Skeletal muscle tissue (tissue), 4 donors: ENCODE measurements around the gene C1QTNF6. TPM values are rescaled to one million over a fixed set of nuclear protein-coding genes. Genes with fewer than 3 reads are reported as not detected.
"Not testable (repeated sequence)": the region's sequence is repeated elsewhere in the genome, so short reads cannot be mapped to it uniquely, and the experiment has no call there.

Experiments used
- H3K27ac ChIP-seq: one replicate; pipeline ENCODE4 v1.7.0; 2013; ENCODE audit warnings: mild to moderate bottlenecking, low read depth, low read length, inconsistent platforms
- H3K27me3 ChIP-seq, 3 donors: one replicate each; pipeline ENCODE4 v1.7.0; 2013; ENCODE audit warnings: low read length in 3 of 3; ENCODE audit not compliant: control insufficient read depth in 3 of 3, insufficient read depth in 3 of 3
- H3K36me3 ChIP-seq, 3 donors: one replicate each; pipeline ENCODE4 v1.7.0; 2013; ENCODE audit warnings: low read length in 3 of 3; ENCODE audit not compliant: control insufficient read depth in 3 of 3, insufficient read depth in 3 of 3
- H3K4me1 ChIP-seq, 3 donors: one replicate each; pipeline ENCODE4 v1.7.0; 2013; ENCODE audit warnings: low read length in 3 of 3, mild to moderate bottlenecking in 3 of 3; ENCODE audit not compliant: control insufficient read depth in 3 of 3, insufficient read depth in 3 of 3
- H3K4me3 ChIP-seq, 3 donors: one replicate each; pipeline ENCODE4 v1.7.0; 2013; ENCODE audit warnings: low read length in 3 of 3
- H3K9ac ChIP-seq, 3 donors: one replicate each; pipeline ENCODE4 v1.7.0; 2013; ENCODE audit warnings: low read length in 3 of 3, mild to moderate bottlenecking in 3 of 3, moderate library complexity in 2 of 3, low read depth in 1 of 3
- H3K9me3 ChIP-seq, 3 donors: one replicate each; pipeline ENCODE4 v1.7.0; 2013; ENCODE audit warnings: low read length in 3 of 3; ENCODE audit not compliant: control insufficient read depth in 3 of 3
- total RNA-seq: library from RNA; depleted of rRNA; stranded (reverse); fragments of >200 nt; gene quantifications from one replicate; pipeline ENCODE4 v1.2.3, GENCODE V29; 2014
- donor health status: Osteomylitis.

C1QTNF6 gene
- 6.3 TPM for total RNA-seq

GRCh38 chr22:37187891-37188761 lies at the start of gene C1QTNF6:
C1QTNF6 (minus strand) TSS chr22:37188247; CDS start chr22:37188213, 34 bp downstream.
- Histone ChIP-seq H3K27ac (peak within 1 kb of the TSS; percentile 85), H3K27me3 (no peaks in the 10 kb centered on the region), H3K36me3 (no peaks in the 10 kb centered on the region), H3K9me3 (no peaks in the 10 kb centered on the region), H3K4me1 (peaks cover 32 to 38% (median 35%) of the 10 kb centered on the region in 3 donors), H3K9ac (peak within 1 kb of the TSS; percentile 36 to 75 (median 75)), H3K4me3 (peak within 1 kb of the TSS; percentile 44 to 76 (median 60))

- Histone ChIP-seq H3K36me3 (no peaks in the 10 kb centered on the region), H3K9ac (no peak overlapping the region), H3K27me3 (peaks cover 61 to 79% (median 74%) of the 10 kb centered on the region in 3 donors), H3K4me1 (no peaks in the 10 kb centered on the region), H3K4me3 (no peak overlapping the region), H3K27ac (no peak overlapping the region), H3K9me3 (no peaks in the 10 kb centered on the region)
These were observed 48.0 kb upstream of the C1QTNF6 start for GRCh38 chr22:37235897-37236607.

- no peak overlapping the region for H3K27ac ChIP-seq
These were observed 47.0 kb upstream of the C1QTNF6 start for GRCh38 chr22:37234736-37235711.

GRCh38 chr22:37233751-37234631 lies 45.9 kb upstream of the C1QTNF6 start:
- Histone ChIP-seq H3K4me3 (no peak overlapping the region), H3K4me1 (peaks cover 0 to 7% (median 2%) of the 10 kb centered on the region in 3 donors), H3K9ac (no peak overlapping the region), H3K27me3 (peaks cover 51 to 67% (median 64%) of the 10 kb centered on the region in 3 donors), H3K27ac (no peak overlapping the region), H3K36me3 (no peaks in the 10 kb centered on the region), H3K9me3 (no peaks in the 10 kb centered on the region)

More at GRCh38 chr22:37234736-37235711, 47.0 kb upstream of the C1QTNF6 start:
- peaks cover 58 to 71% (median 70%) of the 10 kb centered on the region in 3 donors for H3K27me3 ChIP-seq
- no peaks in the 10 kb centered on the region for H3K9me3 ChIP-seq
- no peak overlapping the region for H3K4me3 ChIP-seq
- H3K36me3 ChIP-seq, result no peaks in the 10 kb centered on the region
- H3K9ac ChIP-seq, result no peak overlapping the region
- H3K4me1 ChIP-seq, result no peaks in the 10 kb centered on the region

- H3K9me3 ChIP-seq, H3K9ac ChIP-seq, H3K4me3 ChIP-seq, H3K36me3 ChIP-seq, H3K27ac ChIP-seq: not testable (repeated sequence)
- Histone ChIP-seq H3K4me1 (peaks cover 0 to 12% (median 2%) of the 10 kb centered on the region in 3 donors), H3K27me3 (peaks cover 51 to 64% (median 62%) of the 10 kb centered on the region in 3 donors)
These were observed 45.3 kb upstream of the C1QTNF6 start for GRCh38 chr22:37233371-37233750.

GRCh38 chr22:37232140-37232998 lies 44.3 kb upstream of the C1QTNF6 start:
- no peaks in the 10 kb centered on the region for H3K9me3 ChIP-seq
- no peak overlapping the region for H3K4me3 ChIP-seq
- peaks cover 0 to 12% (median 2%) of the 10 kb centered on the region in 3 donors for H3K4me1 ChIP-seq
- no peak overlapping the region for H3K27ac ChIP-seq
- no peak overlapping the region for H3K9ac ChIP-seq
- peaks cover 46 to 64% (median 59%) of the 10 kb centered on the region in 3 donors for H3K27me3 ChIP-seq
- H3K36me3 ChIP-seq, result no peaks in the 10 kb centered on the region

- H3K27me3 ChIP-seq, result peaks cover 45 to 63% (median 57%) of the 10 kb centered on the region in 3 donors
- H3K9me3 ChIP-seq, result no peaks in the 10 kb centered on the region
- H3K4me1 ChIP-seq, result peaks cover 0 to 12% (median 2%) of the 10 kb centered on the region in 3 donors
- no peaks in the 10 kb centered on the region for H3K36me3 ChIP-seq
- no peak overlapping the region for H3K4me3 ChIP-seq
- H3K27ac ChIP-seq, result no peak overlapping the region
- no peak overlapping the region for H3K9ac ChIP-seq
These were observed 43.5 kb upstream of the C1QTNF6 start for GRCh38 chr22:37231406-37232139.
